HepG2 (cell line): ENCODE measurements around the gene TACC3. TPM values are rescaled to one million over a fixed set of nuclear protein-coding genes. Genes with fewer than 3 reads are reported as not detected.

Source experiments
- AGO2 ChIP-seq: fragments of 200-400 bp; formaldehyde crosslinking; optimal IDR thresholded peaks from 2 replicates; pipeline ENCODE3; 2017; ENCODE audit warnings: mild to moderate bottlenecking, low read depth, low read length, moderate library complexity
- BHLHE40 ChIP-seq: IDR thresholded peaks from 2 replicates; pipeline ENCODE4 v1.6.1; 2011; ENCODE audit warnings: low read length, improper control_type of control experiment
- JUN ChIP-seq: sonication (generic); formaldehyde crosslinking; IDR thresholded peaks from 2 replicates; pipeline ENCODE4 v1.4.0; 2020; ENCODE audit warnings: mild to moderate bottlenecking, missing genetic modification reagents
- JUNB ChIP-seq: sonication (generic); formaldehyde crosslinking; IDR thresholded peaks from 2 replicates; pipeline ENCODE4 v1.8.0; 2022; ENCODE audit warnings: missing genetic modification reagents, mild to moderate bottlenecking, borderline replicate concordance
- KLF13 ChIP-seq: sonication (generic); formaldehyde crosslinking; IDR thresholded peaks from 2 replicates; pipeline ENCODE4 v1.4.0; 2020; ENCODE audit warnings: mild to moderate bottlenecking, missing genetic modification reagents
- MEIS1 ChIP-seq: sonication (generic); formaldehyde crosslinking; IDR thresholded peaks from 2 replicates; pipeline ENCODE4 v1.9.0; 2021; ENCODE audit warnings: mild to moderate bottlenecking, missing genetic modification reagents, moderate library complexity, borderline replicate concordance
- MIER3 ChIP-seq: IDR thresholded peaks from 2 replicates; pipeline ENCODE4 v1.6.1; 2016; ENCODE audit warnings: missing compliant biosample characterization, borderline replicate concordance
- PHF21A ChIP-seq: sonication (generic); formaldehyde crosslinking; IDR thresholded peaks from 2 replicates; pipeline ENCODE4 v1.5.0; 2020; ENCODE audit warnings: mild to moderate bottlenecking, missing genetic modification reagents
- RAD51 ChIP-seq: fragments of 450-650 bp; IDR thresholded peaks from 2 replicates; pipeline ENCODE4 v1.6.1; 2016; ENCODE audit warnings: borderline replicate concordance
- RFX1 ChIP-seq: fragments of 450-650 bp; IDR thresholded peaks from 2 replicates; pipeline ENCODE4 v1.6.1; 2017
- SAP130 ChIP-seq: IDR thresholded peaks from 2 replicates; pipeline ENCODE4 v1.6.1; 2016; ENCODE audit warnings: low read depth
- TCF7 ChIP-seq: sonication (generic); IDR thresholded peaks from 2 replicates; pipeline ENCODE4 v1.6.1; 2016; ENCODE audit warnings: antibody characterized with exemption, low read depth
- THAP11 ChIP-seq: IDR thresholded peaks from 2 replicates; pipeline ENCODE4 v1.6.1; 2016; ENCODE audit warnings: missing biosample characterization, missing genetic modification reagents
- ZNF260 ChIP-seq: sonication (generic); formaldehyde crosslinking; IDR thresholded peaks from 2 replicates; pipeline ENCODE4 v1.4.0; 2020; ENCODE audit warnings: missing genetic modification reagents, low read depth, mild to moderate bottlenecking, borderline replicate concordance
- ZNF30 ChIP-seq: sonication (generic); formaldehyde crosslinking; IDR thresholded peaks from 2 replicates; pipeline ENCODE4 v1.5.0; 2020; ENCODE audit warnings: mild to moderate bottlenecking, missing genetic modification reagents
- ZNF33B ChIP-seq: sonication (generic); formaldehyde crosslinking; IDR thresholded peaks from 2 replicates; pipeline ENCODE4 v1.5.1; 2020; ENCODE audit warnings: mild to moderate bottlenecking, missing genetic modification reagents
- ZNF441 ChIP-seq: sonication (generic); formaldehyde crosslinking; IDR thresholded peaks from 2 replicates; pipeline ENCODE4 v1.7.0; 2021; ENCODE audit warnings: missing genetic modification reagents, borderline replicate concordance
- ZNF530 ChIP-seq: sonication (generic); formaldehyde crosslinking; IDR thresholded peaks from 2 replicates; pipeline ENCODE4 v1.5.0; 2020; ENCODE audit warnings: low read depth, mild to moderate bottlenecking, missing genetic modification reagents
- ZNF549 ChIP-seq: sonication (generic); formaldehyde crosslinking; IDR thresholded peaks from 2 replicates; pipeline ENCODE4 v1.5.0; 2020; ENCODE audit warnings: missing genetic modification reagents
- ZNF570 ChIP-seq: sonication (generic); formaldehyde crosslinking; IDR thresholded peaks from 2 replicates; pipeline ENCODE4 v1.4.0; 2020; ENCODE audit warnings: mild to moderate bottlenecking, missing genetic modification reagents, borderline replicate concordance
- ZNF878 ChIP-seq: sonication (generic); formaldehyde crosslinking; IDR thresholded peaks from 2 replicates; pipeline ENCODE4 v1.8.1; 2023; ENCODE audit warnings: mild to moderate bottlenecking, missing genetic modification reagents, moderate library complexity
- ZSCAN31 ChIP-seq: sonication (generic); formaldehyde crosslinking; IDR thresholded peaks from 2 replicates; pipeline ENCODE4 v1.5.0; 2020; ENCODE audit warnings: low read depth, mild to moderate bottlenecking, missing genetic modification reagents
- polyA plus RNA-seq, 8 experiments: library from polyadenylated mRNA; depleted of rRNA in 3 of 8; stranded (reverse) in 7 of 8; unstranded in 1 of 8; fragments of >200 nt; fragmentation: Illumina TruSeq in 4 of 8; extraction: Trizol in 4 of 8; gene quantifications; 2 replicates each; pipeline versions ENCODE4 v1.2.1 to v1.2.3, GENCODE V29; 2011 to 2016; ENCODE audit warnings: low read depth in 4 of 8, missing spikeins in 1 of 8, mixed read lengths in 1 of 8; ENCODE audit not compliant: insufficient read depth in 1 of 8
- total RNA-seq, 5 experiments: library from RNA; depleted of rRNA; stranded (reverse); fragments of >200 nt; fragmentation: Illumina TruSeq; extraction: Trizol; gene quantifications; 2 replicates each; pipeline ENCODE4 v1.2.3, GENCODE V29; 2016; ENCODE audit warnings: low read depth in 1 of 5
- TF ChIP-seq, protein P1 (sequence below): sonication (generic); formaldehyde crosslinking; IDR thresholded peaks from 2 replicates; pipeline ENCODE4 v1.4.0; 2020; ENCODE audit warnings: mild to moderate bottlenecking, missing genetic modification reagents
- TF ChIP-seq, protein P2 (sequence below): IDR thresholded peaks from 2 replicates; pipeline ENCODE4 v1.6.1; 2016; ENCODE audit warnings: mild to moderate bottlenecking, missing biosample characterization, missing genetic modification reagents
- TF ChIP-seq, protein P3 (sequence below): sonication (generic); formaldehyde crosslinking; IDR thresholded peaks from 2 replicates; pipeline ENCODE4 v1.5.0; 2020; ENCODE audit warnings: mild to moderate bottlenecking, missing genetic modification reagents, borderline replicate concordance

TACC3 gene
- total and polyA plus RNA-seq, 2 of the 13 experiments (the other 11 are each of a cell fraction or from before 2014, with no cell fraction given) = 20.3 to 21.2 TPM

DNA sequence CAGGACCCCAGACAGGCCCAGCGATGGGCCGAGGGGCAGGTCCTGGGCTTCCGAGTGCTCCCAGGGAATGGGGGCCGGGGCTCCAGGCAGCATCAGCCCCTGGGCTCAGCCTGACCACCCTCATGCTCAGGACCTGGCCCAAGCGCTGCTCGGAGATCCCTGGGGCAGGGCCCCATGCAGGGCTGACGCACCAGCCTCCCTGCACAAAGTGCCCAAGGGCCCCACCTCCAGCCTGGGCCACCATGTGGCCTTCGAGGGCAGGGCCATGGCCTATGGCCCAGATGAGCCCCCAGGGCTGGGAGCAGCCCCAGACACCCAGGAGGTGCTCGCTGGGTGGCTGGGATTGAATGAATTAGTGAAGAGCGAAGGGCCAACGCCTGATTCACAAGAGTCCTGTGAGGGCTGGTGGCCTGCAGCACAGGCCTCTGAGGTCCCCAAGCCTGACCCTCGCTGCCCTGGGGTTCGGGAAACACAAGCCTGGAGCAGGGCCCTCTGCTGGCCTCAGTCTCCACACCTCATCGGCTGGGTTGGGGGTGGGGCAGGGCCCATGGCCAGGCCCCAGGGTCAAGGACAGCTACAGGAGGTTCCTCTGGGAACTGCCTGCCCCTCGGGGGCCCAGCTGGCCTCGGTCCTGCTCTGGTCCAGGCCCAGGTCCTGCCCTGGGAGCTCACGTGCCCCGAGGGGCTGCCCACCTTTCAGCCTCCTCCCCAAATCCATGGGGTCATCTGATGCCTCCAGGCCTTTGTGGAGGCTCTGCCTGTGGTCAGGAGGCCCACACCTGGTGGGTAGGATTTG lies 58.5 kb downstream of the TACC3 start (continued):
- TF ChIP-seq, protein P1, sequence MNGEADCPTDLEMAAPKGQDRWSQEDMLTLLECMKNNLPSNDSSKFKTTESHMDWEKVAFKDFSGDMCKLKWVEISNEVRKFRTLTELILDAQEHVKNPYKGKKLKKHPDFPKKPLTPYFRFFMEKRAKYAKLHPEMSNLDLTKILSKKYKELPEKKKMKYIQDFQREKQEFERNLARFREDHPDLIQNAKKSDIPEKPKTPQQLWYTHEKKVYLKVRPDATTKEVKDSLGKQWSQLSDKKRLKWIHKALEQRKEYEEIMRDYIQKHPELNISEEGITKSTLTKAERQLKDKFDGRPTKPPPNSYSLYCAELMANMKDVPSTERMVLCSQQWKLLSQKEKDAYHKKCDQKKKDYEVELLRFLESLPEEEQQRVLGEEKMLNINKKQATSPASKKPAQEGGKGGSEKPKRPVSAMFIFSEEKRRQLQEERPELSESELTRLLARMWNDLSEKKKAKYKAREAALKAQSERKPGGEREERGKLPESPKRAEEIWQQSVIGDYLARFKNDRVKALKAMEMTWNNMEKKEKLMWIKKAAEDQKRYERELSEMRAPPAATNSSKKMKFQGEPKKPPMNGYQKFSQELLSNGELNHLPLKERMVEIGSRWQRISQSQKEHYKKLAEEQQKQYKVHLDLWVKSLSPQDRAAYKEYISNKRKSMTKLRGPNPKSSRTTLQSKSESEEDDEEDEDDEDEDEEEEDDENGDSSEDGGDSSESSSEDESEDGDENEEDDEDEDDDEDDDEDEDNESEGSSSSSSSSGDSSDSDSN (CRISPR knock-in tag) = peak; percentile 89
- no peak for TF ChIP-seq AGO2
- peak; percentile 97 for TF ChIP-seq PHF21A
- no peak for TF ChIP-seq ZNF441 (CRISPR knock-in tag)
- no peak for TF ChIP-seq ZNF549 (CRISPR knock-in tag)
- TF ChIP-seq ZNF260 (CRISPR knock-in tag) = no peak
- TF ChIP-seq MIER3 (CRISPR knock-in tag) = peak; percentile 82; the same call in 1 of the 2 replicates
- TF ChIP-seq ZSCAN31 = peak; percentile 85; the same call in 1 of the 2 replicates
- peak; percentile 86 for TF ChIP-seq SAP130
- TF ChIP-seq ZNF878 (CRISPR knock-in tag) = no peak
- TF ChIP-seq KLF13 (CRISPR knock-in tag) = no peak
- peak; percentile 67 for TF ChIP-seq THAP11
- 0 out of 2 replicates have a peak, but pooled peaks have one; percentile 56 for TF ChIP-seq JUN (CRISPR knock-in tag)
- TF ChIP-seq RAD51 = no peak
- TF ChIP-seq ZNF530 (CRISPR knock-in tag) = no peak
- no peak for TF ChIP-seq JUNB
- TF ChIP-seq ZNF33B (CRISPR knock-in tag) = no peak
- TF ChIP-seq, protein P2, sequence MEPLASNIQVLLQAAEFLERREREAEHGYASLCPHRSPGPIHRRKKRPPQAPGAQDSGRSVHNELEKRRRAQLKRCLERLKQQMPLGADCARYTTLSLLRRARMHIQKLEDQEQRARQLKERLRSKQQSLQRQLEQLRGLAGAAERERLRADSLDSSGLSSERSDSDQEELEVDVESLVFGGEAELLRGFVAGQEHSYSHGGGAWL (CRISPR knock-in tag) = peak; percentile 67
- no peak for TF ChIP-seq ZNF570 (CRISPR knock-in tag)
- peak; percentile 90; the same call in 1 of the 2 replicates for TF ChIP-seq MEIS1
- no peak for TF ChIP-seq TCF7
- peak; percentile 80 for TF ChIP-seq BHLHE40
- TF ChIP-seq RFX1 = no peak
- no peak for TF ChIP-seq ZNF30 (CRISPR knock-in tag)
- TF ChIP-seq, protein P3, sequence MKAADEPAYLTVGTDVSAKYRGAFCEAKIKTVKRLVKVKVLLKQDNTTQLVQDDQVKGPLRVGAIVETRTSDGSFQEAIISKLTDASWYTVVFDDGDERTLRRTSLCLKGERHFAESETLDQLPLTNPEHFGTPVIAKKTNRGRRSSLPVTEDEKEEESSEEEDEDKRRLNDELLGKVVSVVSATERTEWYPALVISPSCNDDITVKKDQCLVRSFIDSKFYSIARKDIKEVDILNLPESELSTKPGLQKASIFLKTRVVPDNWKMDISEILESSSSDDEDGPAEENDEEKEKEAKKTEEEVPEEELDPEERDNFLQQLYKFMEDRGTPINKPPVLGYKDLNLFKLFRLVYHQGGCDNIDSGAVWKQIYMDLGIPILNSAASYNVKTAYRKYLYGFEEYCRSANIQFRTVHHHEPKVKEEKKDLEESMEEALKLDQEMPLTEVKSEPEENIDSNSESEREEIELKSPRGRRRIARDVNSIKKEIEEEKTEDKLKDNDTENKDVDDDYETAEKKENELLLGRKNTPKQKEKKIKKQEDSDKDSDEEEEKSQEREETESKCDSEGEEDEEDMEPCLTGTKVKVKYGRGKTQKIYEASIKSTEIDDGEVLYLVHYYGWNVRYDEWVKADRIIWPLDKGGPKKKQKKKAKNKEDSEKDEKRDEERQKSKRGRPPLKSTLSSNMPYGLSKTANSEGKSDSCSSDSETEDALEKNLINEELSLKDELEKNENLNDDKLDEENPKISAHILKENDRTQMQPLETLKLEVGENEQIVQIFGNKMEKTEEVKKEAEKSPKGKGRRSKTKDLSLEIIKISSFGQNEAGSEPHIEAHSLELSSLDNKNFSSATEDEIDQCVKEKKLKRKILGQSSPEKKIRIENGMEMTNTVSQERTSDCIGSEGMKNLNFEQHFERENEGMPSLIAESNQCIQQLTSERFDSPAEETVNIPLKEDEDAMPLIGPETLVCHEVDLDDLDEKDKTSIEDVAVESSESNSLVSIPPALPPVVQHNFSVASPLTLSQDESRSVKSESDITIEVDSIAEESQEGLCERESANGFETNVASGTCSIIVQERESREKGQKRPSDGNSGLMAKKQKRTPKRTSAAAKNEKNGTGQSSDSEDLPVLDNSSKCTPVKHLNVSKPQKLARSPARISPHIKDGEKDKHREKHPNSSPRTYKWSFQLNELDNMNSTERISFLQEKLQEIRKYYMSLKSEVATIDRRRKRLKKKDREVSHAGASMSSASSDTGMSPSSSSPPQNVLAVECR (CRISPR knock-in tag) = peak; percentile 83
